ENCODE data around the gene PDCD5.

PDCD5 gene

GRCh38 chr19:32624410-32624809 lies 43.4 kb downstream of the PDCD5 start:
- H3K9me3 ChIP-seq (ENCODE audit: insufficient read depth, low read length), result no peaks in the 10 kb centered on the region
- no peak overlapping the region for H3K9ac ChIP-seq (ENCODE audit: low read length)
- no peaks in the 10 kb centered on the region for H3K79me2 ChIP-seq (ENCODE audit: low read length)
- TF ChIP-seq CTCF (IDR thresholded peaks at IDR 0.05; ENCODE audit: low read depth, low read length) (no peak), EZH2phosphoT487 (IDR thresholded peaks at IDR 0.05; ENCODE audit: low read depth) (no peak)
- H2AFZ ChIP-seq (ENCODE audit: low read depth, low read length), result no peak overlapping the region
- H4K20me1 ChIP-seq (ENCODE audit: insufficient read depth, low read length), result no peaks in the 10 kb centered on the region; the same call in 1 of the 2 replicates
- no peaks in the 10 kb centered on the region for H3K27me3 ChIP-seq (ENCODE audit: low read depth, low read length)
- no peak overlapping the region for H3K4me3 ChIP-seq (ENCODE audit: low read length)
- no peaks in the 10 kb centered on the region for H3K4me1 ChIP-seq (ENCODE audit: low read length)
- H3K4me2 ChIP-seq (ENCODE audit: low read length), result no peak overlapping the region
- peaks cover 45% of the 10 kb centered on the region for H3K36me3 ChIP-seq (replicated peaks; ENCODE audit: low read depth, low read length)
- no peak overlapping the region for H3K27ac ChIP-seq (ENCODE audit: low read length)

GRCh38 chr19:32626969-32627368 lies 46.0 kb downstream of the PDCD5 start:
- H3K4me2 ChIP-seq (ENCODE audit: low read length), result no peak overlapping the region
- peaks cover 40% of the 10 kb centered on the region for H3K36me3 ChIP-seq (replicated peaks; ENCODE audit: low read depth, low read length)
- no peak overlapping the region for H2AFZ ChIP-seq (ENCODE audit: low read depth, low read length)
- no peak overlapping the region for H3K27ac ChIP-seq (ENCODE audit: low read length)
- no peak for TF ChIP-seq EZH2phosphoT487 (IDR thresholded peaks at IDR 0.05; ENCODE audit: low read depth)
- TF ChIP-seq CTCF (IDR thresholded peaks at IDR 0.05; ENCODE audit: low read depth, low read length), result no peak
- no peaks in the 10 kb centered on the region for H3K9me3 ChIP-seq (ENCODE audit: insufficient read depth, low read length)
- H4K20me1 ChIP-seq (ENCODE audit: insufficient read depth, low read length), result no peaks in the 10 kb centered on the region; the same call in 1 of the 2 replicates
- no peak overlapping the region for H3K4me3 ChIP-seq (ENCODE audit: low read length)
- H3K79me2 ChIP-seq (ENCODE audit: low read length), result no peaks in the 10 kb centered on the region
- no peaks in the 10 kb centered on the region for H3K4me1 ChIP-seq (ENCODE audit: low read length)
- H3K9ac ChIP-seq (ENCODE audit: low read length), result no peak overlapping the region
- no peaks in the 10 kb centered on the region for H3K27me3 ChIP-seq (ENCODE audit: low read depth, low read length)

- Histone ChIP-seq H3K27ac (ENCODE audit: low read length) (no peak overlapping the region), H3K9me3 (ENCODE audit: insufficient read depth, low read length) (no peaks in the 10 kb centered on the region), H3K4me3 (ENCODE audit: low read length) (no peak overlapping the region), H3K9ac (ENCODE audit: low read length) (no peak overlapping the region), H3K27me3 (ENCODE audit: low read depth, low read length) (no peaks in the 10 kb centered on the region), H3K4me1 (ENCODE audit: low read length) (no peaks in the 10 kb centered on the region), H3K36me3 (replicated peaks; ENCODE audit: low read depth, low read length) (peaks cover 39% of the 10 kb centered on the region), H3K79me2 (ENCODE audit: low read length) (no peaks in the 10 kb centered on the region), H2AFZ (ENCODE audit: low read depth, low read length) (no peak overlapping the region), H4K20me1 (ENCODE audit: insufficient read depth, low read length) (no peaks in the 10 kb centered on the region), H3K4me2 (ENCODE audit: low read length) (no peak overlapping the region)
- TF ChIP-seq EZH2phosphoT487 (IDR thresholded peaks at IDR 0.05; ENCODE audit: low read depth) (no peak), CTCF (IDR thresholded peaks at IDR 0.05; ENCODE audit: low read depth, low read length) (no peak)
Observed at GRCh38 chr19:32627714-32628270, 46.8 kb downstream of the PDCD5 start.

GRCh38 chr19:32630338-32630737 lies 49.3 kb downstream of the PDCD5 start:
- H3K36me3 ChIP-seq (replicated peaks; ENCODE audit: low read depth, low read length), result peaks cover 38% of the 10 kb centered on the region

More at GRCh38 chr19:32630338-32630737, 49.3 kb downstream of the PDCD5 start:
- Histone ChIP-seq H3K27ac (ENCODE audit: low read length) (no peak overlapping the region), H3K79me2 (ENCODE audit: low read length) (no peaks in the 10 kb centered on the region), H3K4me2 (ENCODE audit: low read length) (no peak overlapping the region), H3K4me3 (ENCODE audit: low read length) (no peak overlapping the region), H3K9me3 (ENCODE audit: insufficient read depth, low read length) (no peaks in the 10 kb centered on the region), H3K4me1 (ENCODE audit: low read length) (no peaks in the 10 kb centered on the region), H3K9ac (ENCODE audit: low read length) (no peak overlapping the region), H2AFZ (ENCODE audit: low read depth, low read length) (no peak overlapping the region), H3K27me3 (ENCODE audit: low read depth, low read length) (no peaks in the 10 kb centered on the region), H4K20me1 (ENCODE audit: insufficient read depth, low read length) (no peaks in the 10 kb centered on the region)
- TF ChIP-seq EZH2phosphoT487 (IDR thresholded peaks at IDR 0.05; ENCODE audit: low read depth) (no peak), CTCF (IDR thresholded peaks at IDR 0.05; ENCODE audit: low read depth, low read length) (no peak)

Data from OCI-LY3 (cell line).